Cardiac fibroblast (primary cell): ENCODE measurements around the gene GAN.
"Not testable (repeated sequence)": the region's sequence is repeated elsewhere in the genome, so short reads cannot be mapped to it uniquely, and the experiment has no call there.

Experiments used
- DNase-seq, 2 donors: peaks; one replicate each; pipeline versions ENCODE4 v3.0.0 to v3.0.0-alpha.2; 2010; ENCODE audit warnings: low read depth in 2 of 2
- H3K4me3 ChIP-seq, 2 donors: replicated peaks in 1 of 2; 1 replicate in 1 of 2; 2 replicates in 1 of 2; pipeline ENCODE4 v1.5.1; 2011; ENCODE audit warnings: low read depth in 2 of 2, low read length in 2 of 2, mild to moderate bottlenecking in 2 of 2, moderate library complexity in 1 of 2
- CTCF ChIP-seq: IDR thresholded peaks from one replicate; pipeline ENCODE4 v1.5.1; 2011; ENCODE audit warnings: low read depth, mild to moderate bottlenecking, low read length, inconsistent platforms

The GAN gene

GRCh38 chr16:81403208-81403600 is 88.4 kb downstream of the GAN start:
- DNase-seq: no peak
- H3K4me3 ChIP-seq: no peak overlapping the region
- TF ChIP-seq CTCF: no peak

- TF ChIP-seq CTCF: peak; percentile 90
- no peak overlapping the region for H3K4me3 ChIP-seq
- peak; percentile 76 for DNase-seq
Observed at GRCh38 chr16:81403601-81404391, 89.0 kb downstream of the GAN start.

- DNase-seq, H3K4me3 ChIP-seq: not testable (repeated sequence)
Observed at GRCh38 chr16:81405002-81405401, 90.2 kb downstream of the GAN start.

DNA sequence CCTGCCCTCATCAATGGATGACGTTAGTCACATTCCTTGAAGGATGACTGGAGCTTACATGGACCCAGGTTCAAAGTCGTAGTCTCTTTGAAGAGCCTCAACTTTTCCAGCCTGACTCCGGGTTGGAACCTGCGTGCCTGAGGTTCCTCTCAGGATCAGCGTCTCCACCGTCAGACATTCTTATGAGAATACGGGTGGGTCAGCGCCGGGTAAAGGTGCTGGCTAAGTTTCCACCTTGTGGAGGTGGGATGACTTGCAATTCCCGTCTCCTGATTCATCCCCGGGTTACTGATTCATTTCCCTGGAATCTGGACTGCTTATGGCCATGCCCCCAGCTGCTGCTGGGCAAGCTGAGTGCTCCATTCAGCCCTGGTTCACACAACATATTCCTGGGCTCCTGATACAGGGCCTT is 90.9 kb downstream of the GAN start:
- peak; percentile 90 to 95 for DNase-seq

GRCh38 chr16:81408409-81408950 is 93.7 kb downstream of the GAN start:
- DNase-seq: no peak
- no peak overlapping the region for H3K4me3 ChIP-seq
- TF ChIP-seq CTCF: no peak

More for the DNA sequence above, 90.9 kb downstream of the GAN start:
- H3K4me3 ChIP-seq: no peak overlapping the region
- TF ChIP-seq CTCF: peak; percentile 23

DNA sequence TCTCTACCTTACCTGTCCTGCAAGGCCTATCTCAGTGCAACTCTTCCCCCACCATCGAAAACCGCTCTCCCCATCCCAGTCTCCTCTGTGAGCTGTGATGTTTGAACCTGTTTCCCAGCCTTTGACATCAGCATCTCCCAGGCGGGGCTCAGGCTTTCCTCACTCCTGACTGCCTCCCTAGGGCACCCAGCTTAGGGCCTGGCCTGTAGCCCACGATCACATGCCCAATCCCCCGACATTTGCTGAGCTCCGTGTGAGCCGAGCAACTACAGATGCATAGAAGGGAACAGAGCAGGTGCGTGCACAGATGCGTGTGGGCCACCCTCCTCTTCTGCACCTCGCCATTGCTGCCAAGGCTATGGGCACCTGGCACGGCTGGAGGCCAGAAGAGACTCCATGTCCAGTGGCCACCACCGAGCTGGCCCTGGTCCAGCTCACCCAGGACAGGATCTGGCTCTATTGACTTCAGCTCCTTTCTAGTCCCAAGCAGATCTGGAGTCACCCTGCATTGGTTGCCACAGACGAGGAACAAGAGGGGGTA is 94.3 kb downstream of the GAN start:
- H3K4me3 ChIP-seq: no peak overlapping the region
- DNase-seq: no peak
- no peak for TF ChIP-seq CTCF

DNA sequence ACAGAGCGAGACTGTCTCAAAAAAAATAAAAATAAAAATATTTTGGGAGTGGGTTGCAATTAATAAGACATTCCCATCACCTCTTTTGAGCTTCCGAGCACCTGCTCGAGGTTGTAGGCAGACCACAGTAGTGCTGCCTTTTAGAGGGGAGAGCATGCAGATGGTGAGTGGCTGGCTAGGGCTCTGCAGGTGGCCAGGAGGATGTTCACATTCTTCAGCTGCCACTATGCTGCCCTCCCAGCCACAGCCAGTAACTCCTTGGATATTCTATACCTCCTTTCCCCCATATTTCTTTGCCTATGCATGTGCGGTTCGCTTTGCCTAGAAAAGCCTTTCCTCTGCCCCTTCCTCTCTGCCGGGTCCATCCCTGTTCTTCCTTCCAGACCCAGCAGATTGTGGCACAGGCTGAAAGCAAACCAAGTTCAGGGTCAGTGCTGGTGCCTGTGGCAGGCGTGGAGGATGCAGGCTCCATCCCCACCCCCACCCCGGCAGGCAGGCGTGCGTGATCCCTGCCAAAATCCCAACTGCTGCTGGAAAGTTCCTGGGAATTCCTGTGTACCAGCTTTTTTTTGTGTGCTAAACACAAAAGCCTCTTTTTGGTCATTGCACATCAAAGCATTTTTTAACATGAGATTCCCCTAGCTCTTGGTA is 96.0 kb downstream of the GAN start:
- TF ChIP-seq CTCF: no peak
- no peak overlapping the region for H3K4me3 ChIP-seq
- peak in 1 of 2 donors; percentile 26 for DNase-seq
